ENCODE measurements around the gene CACNA1A. TPM values are rescaled to one million over a fixed set of nuclear protein-coding genes. Genes with fewer than 3 reads are reported as not detected.

Gene CACNA1A
- total and polyA plus RNA-seq, 9 donors = 0.58 to 2.8 (median 1.4) TPM

DNA sequence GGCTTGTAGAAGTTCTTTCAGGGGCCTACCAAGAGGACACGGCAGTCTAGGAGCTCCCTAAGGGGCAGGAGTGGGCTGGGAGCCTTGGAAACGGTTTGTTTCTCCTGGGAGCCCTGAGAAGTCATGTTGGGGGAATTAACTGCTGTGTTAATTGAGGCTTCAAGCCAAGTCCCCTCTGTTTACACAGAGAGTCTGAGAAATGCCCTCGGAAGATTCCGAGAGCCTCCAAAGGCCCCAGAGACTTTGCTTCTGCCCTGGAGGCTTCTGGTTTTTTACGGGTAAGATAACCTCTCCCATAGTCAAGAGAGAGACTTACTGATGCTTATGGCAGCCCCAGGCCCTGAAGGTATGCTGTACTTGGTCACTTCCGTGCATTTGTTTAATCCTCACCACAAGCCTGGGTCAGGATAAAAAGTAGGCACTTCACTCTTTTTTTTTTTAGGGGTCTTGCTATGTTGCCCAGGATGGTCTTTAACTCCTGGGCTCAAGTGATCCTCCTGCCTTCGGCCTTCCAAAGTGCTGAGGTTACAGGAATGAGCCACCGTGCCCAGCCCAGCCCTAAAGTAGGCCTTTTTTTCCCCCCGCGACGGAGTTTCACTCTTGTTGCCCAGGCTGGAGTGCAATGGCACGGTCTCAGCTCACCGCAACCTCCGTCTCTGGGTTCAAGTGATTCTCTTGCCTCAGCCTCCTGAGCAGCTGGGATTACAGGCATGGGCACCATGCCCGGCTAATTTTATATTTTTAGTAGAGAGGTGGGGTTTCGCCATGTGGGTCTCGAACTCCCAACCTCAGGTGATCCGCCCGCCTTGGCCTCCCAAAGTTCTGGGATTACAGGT is 340.9 kb downstream of the CACNA1A start:
- H3K27me3 ChIP-seq (ENCODE audit: control insufficient read depth, insufficient read depth, low read length) = no peaks in the 10 kb centered on the region
- H3K27ac ChIP-seq (ENCODE audit: low read length) = peak overlapping the region; percentile 98
- H3K4me1 ChIP-seq (ENCODE audit: control insufficient read depth, insufficient read depth, low read length) = peaks cover 47% of the 10 kb centered on the region
- DNase-seq = no peak
- H3K4me3 ChIP-seq (ENCODE audit: low read length) = no peak overlapping the region
- no peaks in the 10 kb centered on the region for H3K36me3 ChIP-seq (ENCODE audit: control insufficient read depth, insufficient read depth, low read length)
- H3K9me3 ChIP-seq (replicated peaks; ENCODE audit: control insufficient read depth, low read depth, low read length) = no peaks in the 10 kb centered on the region
- WGBS (ENCODE audit: insufficient coverage) = 89% methylated on average over 9 of the region's 19 CpGs

DNA sequence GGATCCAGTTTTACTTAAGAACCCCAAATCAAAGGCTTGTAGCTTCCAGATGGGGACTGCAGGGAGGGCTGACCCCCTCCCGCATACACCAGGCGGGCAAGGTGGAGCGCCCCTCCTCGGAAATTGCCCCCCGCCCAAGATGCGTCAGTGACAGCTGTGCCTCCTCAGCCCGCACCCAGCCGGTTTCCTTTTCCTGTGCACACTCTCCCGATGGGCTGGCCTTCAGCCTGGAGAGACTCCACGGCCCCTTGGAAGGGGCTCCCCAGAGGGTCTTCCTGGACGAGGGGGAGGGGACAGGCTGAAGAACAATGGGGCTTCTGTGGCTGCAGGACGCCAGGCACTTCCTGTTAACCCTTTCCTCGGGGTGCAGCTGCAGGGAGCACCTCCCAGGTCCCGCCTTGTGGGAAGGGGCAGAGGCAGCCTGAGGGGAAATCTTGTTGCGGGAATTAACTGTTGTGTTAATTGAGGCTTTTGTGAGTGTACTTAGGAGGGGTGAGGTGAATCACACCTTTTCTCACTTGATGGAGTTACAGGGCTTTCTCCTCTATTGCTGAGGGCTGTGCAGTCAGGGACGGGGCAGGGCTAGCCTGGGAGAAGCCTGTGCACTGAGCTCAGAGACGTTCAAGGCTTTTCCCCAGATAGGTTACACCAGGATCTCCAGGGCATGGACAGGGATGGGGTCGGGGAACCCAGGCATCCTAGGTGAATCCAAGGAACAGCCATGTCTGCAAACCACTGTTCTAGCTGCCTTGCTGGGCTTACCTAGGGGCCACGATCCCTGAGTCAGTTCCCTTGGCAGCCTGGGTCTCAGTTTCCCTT is 341.7 kb downstream of the CACNA1A start:
- Histone ChIP-seq H3K4me1 (ENCODE audit: control insufficient read depth, insufficient read depth, low read length) (peaks cover 47% of the 10 kb centered on the region), H3K9me3 (replicated peaks; ENCODE audit: control insufficient read depth, low read depth, low read length) (no peaks in the 10 kb centered on the region), H3K36me3 (ENCODE audit: control insufficient read depth, insufficient read depth, low read length) (no peaks in the 10 kb centered on the region), H3K27ac (ENCODE audit: low read length) (peak overlapping the region; percentile 98), H3K27me3 (ENCODE audit: control insufficient read depth, insufficient read depth, low read length) (no peaks in the 10 kb centered on the region), H3K4me3 (ENCODE audit: low read length) (peak overlapping the region; percentile 35)
- peak; percentile 90 for DNase-seq
- 15% methylated on average over 11 of the region's 19 CpGs for WGBS (ENCODE audit: insufficient coverage)

GRCh38 chr19:13163609-13164342 is 342.5 kb downstream of the CACNA1A start:
- Histone ChIP-seq H3K36me3 (ENCODE audit: control insufficient read depth, insufficient read depth, low read length) (no peaks in the 10 kb centered on the region), H3K27ac (ENCODE audit: low read length) (peak overlapping the region; percentile 98), H3K9me3 (replicated peaks; ENCODE audit: control insufficient read depth, low read depth, low read length) (no peaks in the 10 kb centered on the region), H3K27me3 (ENCODE audit: control insufficient read depth, insufficient read depth, low read length) (no peaks in the 10 kb centered on the region), H3K4me1 (ENCODE audit: control insufficient read depth, insufficient read depth, low read length) (peaks cover 47% of the 10 kb centered on the region), H3K4me3 (ENCODE audit: low read length) (peak overlapping the region; percentile 35)
- WGBS (ENCODE audit: insufficient coverage) = 4% methylated on average over 16 of the region's 20 CpGs
- peak; percentile 89 for DNase-seq

DNA sequence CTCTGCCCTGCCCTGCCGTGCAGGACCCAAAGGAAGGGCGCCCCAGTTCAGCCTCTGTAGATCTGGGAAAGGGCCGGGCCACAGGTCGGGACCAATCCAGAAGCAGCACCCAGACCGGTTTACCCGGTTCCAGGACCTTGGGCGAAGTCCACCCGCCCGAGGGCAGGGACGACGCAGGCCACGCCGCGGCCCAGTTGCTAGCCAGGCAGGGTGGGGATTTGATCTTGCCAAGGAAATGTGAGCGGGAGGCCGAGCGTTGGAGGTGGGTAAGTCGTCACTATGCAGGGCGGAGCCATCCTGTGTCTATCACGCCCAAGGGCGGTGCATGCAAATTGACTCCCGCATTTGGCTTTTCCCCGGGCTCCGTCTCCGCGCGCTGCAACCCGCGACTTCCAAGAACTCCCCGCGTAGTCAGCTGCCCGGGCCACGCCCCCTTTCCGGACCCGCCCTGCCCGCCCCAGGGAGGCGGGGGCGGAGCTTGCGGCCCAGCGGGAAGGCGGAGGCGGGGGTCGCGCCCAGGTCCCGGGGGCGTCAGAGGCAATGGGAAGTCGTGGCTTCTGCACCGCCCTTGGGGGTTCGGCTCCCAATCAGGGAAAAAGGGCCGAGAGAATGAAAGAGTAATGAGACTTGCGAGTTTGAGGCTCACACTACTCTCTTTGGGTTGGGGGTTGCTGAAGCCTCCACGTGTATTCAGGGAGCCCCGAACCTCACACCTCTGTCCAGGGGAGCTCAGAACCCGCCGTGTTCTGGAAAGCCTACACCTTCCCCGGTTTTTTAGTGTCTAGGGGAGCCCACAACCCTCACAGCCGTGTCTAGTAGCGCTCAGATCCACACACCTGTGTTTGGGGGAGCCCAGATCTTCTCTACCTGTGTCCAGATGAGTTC is 343.3 kb downstream of the CACNA1A start:
- H3K4me3 ChIP-seq (ENCODE audit: low read length) = peak overlapping the region; percentile 37
- peaks cover 46% of the 10 kb centered on the region for H3K4me1 ChIP-seq (ENCODE audit: control insufficient read depth, insufficient read depth, low read length)
- peak; percentile 99 for DNase-seq
- H3K36me3 ChIP-seq (ENCODE audit: control insufficient read depth, insufficient read depth, low read length) = no peaks in the 10 kb centered on the region
- 1% methylated on average over 48 of the region's 58 CpGs for WGBS (ENCODE audit: insufficient coverage)
- no peaks in the 10 kb centered on the region for H3K9me3 ChIP-seq (replicated peaks; ENCODE audit: control insufficient read depth, low read depth, low read length)
- H3K27me3 ChIP-seq (ENCODE audit: control insufficient read depth, insufficient read depth, low read length) = no peaks in the 10 kb centered on the region
- peak overlapping the region; percentile 98 for H3K27ac ChIP-seq (ENCODE audit: low read length)

- DNase-seq = no peak
- Histone ChIP-seq H3K36me3 (ENCODE audit: control insufficient read depth, insufficient read depth, low read length) (no peaks in the 10 kb centered on the region), H3K27me3 (ENCODE audit: control insufficient read depth, insufficient read depth, low read length) (no peaks in the 10 kb centered on the region), H3K4me1 (ENCODE audit: control insufficient read depth, insufficient read depth, low read length) (peaks cover 40% of the 10 kb centered on the region), H3K4me3 (ENCODE audit: low read length) (no peak overlapping the region), H3K9me3 (replicated peaks; ENCODE audit: control insufficient read depth, low read depth, low read length) (no peaks in the 10 kb centered on the region), H3K27ac (ENCODE audit: low read length) (no peak overlapping the region)
- WGBS (ENCODE audit: insufficient coverage) = 86% methylated on average over 1 of the region's 1 CpG
These were observed 345.7 kb downstream of the CACNA1A start for GRCh38 chr19:13160557-13160956.

- WGBS (ENCODE audit: insufficient coverage) = no CpG with 5 or more reads among the region's 3 CpGs
- peaks cover 41% of the 10 kb centered on the region for H3K4me1 ChIP-seq (ENCODE audit: control insufficient read depth, insufficient read depth, low read length)
- H3K4me3 ChIP-seq (ENCODE audit: low read length) = no peak overlapping the region
- H3K9me3 ChIP-seq (replicated peaks; ENCODE audit: control insufficient read depth, low read depth, low read length) = no peaks in the 10 kb centered on the region
- no peak for DNase-seq
- no peak overlapping the region for H3K27ac ChIP-seq (ENCODE audit: low read length)
- no peaks in the 10 kb centered on the region for H3K27me3 ChIP-seq (ENCODE audit: control insufficient read depth, insufficient read depth, low read length)
- H3K36me3 ChIP-seq (ENCODE audit: control insufficient read depth, insufficient read depth, low read length) = no peaks in the 10 kb centered on the region
These were observed 346.6 kb downstream of the CACNA1A start for GRCh38 chr19:13159713-13160112.

Measured in muscle of leg (tissue), 11 donors.